Subcutaneous adipose tissue (tissue), 4 donors: Measurements from ENCODE around the gene FBXO5. TPM values are rescaled to one million over a fixed set of nuclear protein-coding genes. Genes with fewer than 3 reads are reported as not detected.

Source experiments
- CTCF ChIP-seq: fragments of 450-650 bp; IDR thresholded peaks from one replicate; pipeline ENCODE4 v1.5.1; 2016; ENCODE audit warnings: low read depth, mild to moderate bottlenecking, control low read depth, antibody characterized with exemption, moderate library complexity
- total RNA-seq, 4 donors: library from RNA; depleted of rRNA; stranded (reverse); fragments of >200 nt; gene quantifications; one replicate each; pipeline ENCODE4 v1.1.0, GENCODE V29; 2016

FBXO5 gene
- total RNA-seq, 4 donors from 2014 or later = 3.1 to 4.8 (median 4.1) TPM

- no peak for TF ChIP-seq CTCF
Measured at GRCh38 chr6:152976749-152977148, 6.1 kb downstream of the FBXO5 start.

GRCh38 chr6:152975204-152975915 lies 7.5 kb downstream of the FBXO5 start:
- TF ChIP-seq CTCF = no peak

- no peak for TF ChIP-seq CTCF
Measured at GRCh38 chr6:152973916-152974315, 8.9 kb downstream of the FBXO5 start.

GRCh38 chr6:152969688-152970418 lies 13.0 kb downstream of the FBXO5 start:
- no peak for TF ChIP-seq CTCF

- no peak for TF ChIP-seq CTCF
Measured at GRCh38 chr6:152959333-152959732, 23.5 kb downstream of the FBXO5 start.

- no peak for TF ChIP-seq CTCF
Measured at GRCh38 chr6:152957796-152958195, 25.0 kb downstream of the FBXO5 start.

GRCh38 chr6:152954443-152954842 lies 28.4 kb downstream of the FBXO5 start:
- TF ChIP-seq CTCF = no peak
